Heart left ventricle (tissue), 16 donors: ENCODE measurements around the gene LRRC37B. TPM values are rescaled to one million over a fixed set of nuclear protein-coding genes. Genes with fewer than 3 reads are reported as not detected.
"Not testable (repeated sequence)": the region's sequence is repeated elsewhere in the genome, so short reads cannot be mapped to it uniquely, and the experiment has no call there.

Experiments used
- ATAC-seq, 4 donors: fragments of 200-7000 bp; cut with Tn5 transposase; one replicate each; pipeline ENCODE4 v1.9.1; 2020 to 2022; ENCODE audit warnings: moderate library complexity in 4 of 4, mild to moderate bottlenecking in 3 of 4, moderate number of reproducible peaks in 1 of 4
- DNase-seq, 5 donors: peaks; one replicate each; pipeline ENCODE4 v3.0.0-alpha.2; 2020
- H3K27ac ChIP-seq, 12 donors: fragments of 200-600 bp; sonication (generic) in 4 of 12; one replicate each; pipeline versions ENCODE4 v1.5.0 to v1.8.0; 2016 to 2022; ENCODE audit warnings: mild to moderate bottlenecking in 2 of 12
- H3K27me3 ChIP-seq, 9 donors: fragments of 200-600 bp; sonication (generic) in 2 of 9; one replicate each; pipeline versions ENCODE4 v1.5.1 to v1.8.0; 2016 to 2022; ENCODE audit warnings: mild to moderate bottlenecking in 3 of 9
- H3K36me3 ChIP-seq, 9 donors: fragments of 200-600 bp; sonication (generic) in 2 of 9; one replicate each; pipeline versions ENCODE4 v1.5.0 to v1.8.0; 2018 to 2022; ENCODE audit warnings: mild to moderate bottlenecking in 2 of 9
- H3K4me1 ChIP-seq, 12 donors: fragments of 200-600 bp; sonication (generic) in 4 of 12; one replicate each; pipeline versions ENCODE4 v1.5.0 to v1.8.0; 2016 to 2022; ENCODE audit warnings: mild to moderate bottlenecking in 3 of 12
- H3K4me3 ChIP-seq, 12 donors: fragments of 200-600 bp; sonication (generic) in 4 of 12; one replicate each; pipeline versions ENCODE4 v1.5.0 to v1.8.0; 2017 to 2022; ENCODE audit warnings: mild to moderate bottlenecking in 9 of 12, moderate library complexity in 4 of 12
- H3K9me3 ChIP-seq, 12 donors: fragments of 200-600 bp; sonication (generic) in 4 of 12; one replicate each; pipeline versions ENCODE4 v1.5.0 to v1.8.0; 2016 to 2022; ENCODE audit warnings: mild to moderate bottlenecking in 1 of 12
- CTCF ChIP-seq, 12 donors: fragments of 200-600 bp; sonication (generic) in 4 of 12; IDR thresholded peaks; one replicate each; pipeline versions ENCODE4 v1.5.0 to v1.8.0; 2018 to 2022; ENCODE audit warnings: antibody characterized with exemption in 12 of 12, mild to moderate bottlenecking in 5 of 12
- POLR2A ChIP-seq, 2 donors: fragments of 450-650 bp; IDR thresholded peaks; one replicate each; pipeline ENCODE4 v1.6.1; 2017; ENCODE audit warnings: antibody characterized with exemption in 2 of 2, mild to moderate bottlenecking in 2 of 2, moderate library complexity in 2 of 2
- WGBS, 4 donors: extraction: QIAGEN DNeasy Blood & Tissue Kit in 2 of 4; methylation state at CpG; one replicate each; pipeline versions ENCODE4 v1.1.5 to v1.1.7; 2013 to 2018; 5-methylcytosine and 5-hydroxymethylcytosine counted together
- intact Hi-C, 10 donors: fragments of 100-400 bp; cut with DNase I; formaldehyde crosslinking; loops; one replicate each; pipeline versions ENCODE4 v1.11.1 to v1.14.2; 2022
- polyA plus RNA-seq, 2 donors: library from polyadenylated mRNA; stranded (reverse); fragments of 200-250 nt; gene quantifications; one replicate each; pipeline ENCODE4 v1.2.3, GENCODE V29; 2013
- total RNA-seq, 9 donors: library from RNA; depleted of rRNA in 2 of 9; stranded (reverse); fragments of >200 nt in 2 of 9; fragmentation: NEBNext Ultra II Directional in 3 of 9; extraction: Animal tissue kit (Norgen Biotek cat#: 25700) in 3 of 9; gene quantifications; one replicate each; pipeline versions ENCODE4 v1.1.0 to v1.2.4, GENCODE V29; 2016 to 2023
- donor health status: ischemic (EF 13 %, LVEDD 7.1; RV severe dilation, severe dysfunction).
- donor health status: healthy with polysubstance abuse.
- donor health status: DM: no; HTN: yes; CAD: no.
- donor health status: DM: no; HTN: no; CAD: no.
- donor health status: ischemic (EF 25% LVEDD 6.9; RV normal size, moderate dysfunction).
- donor health status: ischemic (EF 25% LVEDD 5.7; RV mildly dilated, moderate dysfunction).
- donor health status: healthy.
- donor health status: DM: yes; HTN: yes; CAD: no.
- donor health status: ischemic (EF 35%, LVEDD 5.7; RV mildly dilated, moderate dysfunction).
- donor health status: nonischemic (EF 11% LVEDD 7.7; RV severe dilation, severe dysfunction).
- donor health status: DM: yes; HTN: yes; CAD: no.
- donor health status: PGD.
- donor health status: ischemic (EF 29% LVEDD 5.4; RV normal size, mild dysfunction).
- donor health status: nonischemic (EF 23%, LVEDD 6.1; RV moderate dilation, normal function).

Gene LRRC37B
- total and polyA plus RNA-seq, 11 donors, result 2.3 to 10.6 (median 3.2) TPM

- H3K4me1 ChIP-seq, H3K9me3 ChIP-seq, H3K27ac ChIP-seq, H3K27me3 ChIP-seq, DNase-seq, ATAC-seq, H3K4me3 ChIP-seq, intact Hi-C loops, H3K36me3 ChIP-seq: not testable (repeated sequence)
- 84 to 99% (median 95%) methylated on average over 4 of the region's 4 CpGs for WGBS, 4 donors
Observed at GRCh38 chr17:32086833-32087232, 79.7 kb downstream of the LRRC37B start.

GRCh38 chr17:32092062-32092461 is 84.9 kb downstream of the LRRC37B start:
- ATAC-seq, result not testable (repeated sequence)

GRCh38 chr17:32099686-32100085 is 92.5 kb downstream of the LRRC37B start:
- DNase-seq (no peak), ATAC-seq (no peak)
- WGBS, 4 donors, result 56 to 65% (median 64%) methylated on average over 2 of the region's 2 CpGs
- intact Hi-C loops, result loop anchor here in 1 of 10 donors (2.0 kb wide), 1 partner anchor 35 kb away; no protein-coding TSS in a partner anchor
- Histone ChIP-seq H3K27me3 (peaks cover 0 to 5% (median 0%) of the 10 kb centered on the region in 9 donors), H3K27ac (no peak overlapping the region), H3K9me3 (no peaks in the 10 kb centered on the region), H3K36me3 (no peaks in the 10 kb centered on the region), H3K4me3 (no peak overlapping the region), H3K4me1 (peaks cover 0 to 16% (median 5%) of the 10 kb centered on the region in 12 donors)
- TF ChIP-seq POLR2A (IDR thresholded peaks at IDR 0.05) (no peak), CTCF (IDR thresholded peaks at IDR 0.05) (no peak)

More at GRCh38 chr17:32092062-32092461, 84.9 kb downstream of the LRRC37B start:
- H3K9me3 ChIP-seq, H3K27ac ChIP-seq, H3K4me3 ChIP-seq, H3K36me3 ChIP-seq, H3K4me1 ChIP-seq, intact Hi-C loops, DNase-seq, H3K27me3 ChIP-seq: not testable (repeated sequence)
- WGBS, 4 donors, result 85 to 100% (median 88%) methylated on average over 1 of the region's 1 CpG

GRCh38 chr17:32100323-32100722 is 93.1 kb downstream of the LRRC37B start:
- not testable (repeated sequence) for ATAC-seq, H3K27ac ChIP-seq, H3K27me3 ChIP-seq, H3K9me3 ChIP-seq, H3K36me3 ChIP-seq, DNase-seq, H3K4me3 ChIP-seq
- peaks cover 0 to 16% (median 5%) of the 10 kb centered on the region in 12 donors for H3K4me1 ChIP-seq
- intact Hi-C loops, result loop anchor here in 1 of 10 donors (2.0 kb wide), 1 partner anchor 34 kb away; no protein-coding TSS in a partner anchor
- 89 to 96% (median 94%) methylated on average over 8 of the region's 8 CpGs for WGBS, 4 donors

- ATAC-seq, result peak in 3 of 4 donors; percentile 20 to 76 (median 39)
- DNase-seq, result no peak
- Histone ChIP-seq H3K27me3 (peaks cover 0 to 5% (median 0%) of the 10 kb centered on the region in 9 donors), H3K9me3 (no peaks in the 10 kb centered on the region), H3K27ac (no peak overlapping the region), H3K36me3 (no peaks in the 10 kb centered on the region), H3K4me3 (no peak overlapping the region), H3K4me1 (peaks cover 0 to 16% (median 5%) of the 10 kb centered on the region in 12 donors)
- intact Hi-C loops, result loop anchor here in 1 of 10 donors (2.0 kb wide), 1 partner anchor 34 kb away; no protein-coding TSS in a partner anchor
- WGBS, 4 donors, result 60 to 68% (median 67%) methylated on average over 8 of the region's 8 CpGs
- TF ChIP-seq POLR2A (IDR thresholded peaks at IDR 0.05), result no peak
- no peak for TF ChIP-seq CTCF (IDR thresholded peaks at IDR 0.05)
Observed at GRCh38 chr17:32100971-32101631, 93.9 kb downstream of the LRRC37B start.
